Endothelial cell of umbilical vein (primary cell): ENCODE measurements around the gene GNPTAB.

Source experiments
- CTCF ChIP-seq, 2 donors: IDR thresholded peaks; 1 replicate in 1 of 2; 2 replicates in 1 of 2; pipeline ENCODE4 v1.5.1; 2011; ENCODE audit warnings: low read length in 2 of 2, mild to moderate bottlenecking in 2 of 2, moderate library complexity in 2 of 2, control low read depth in 1 of 2, inconsistent platforms in 1 of 2, low read depth in 1 of 2; ENCODE audit not compliant: insufficient read depth in 1 of 2; ENCODE audit errors: extremely low read depth in 1 of 2
- EZH2 ChIP-seq: IDR thresholded peaks from 2 replicates; pipeline ENCODE4 v1.6.1; 2012; ENCODE audit warnings: borderline replicate concordance, low read depth, mild to moderate bottlenecking, moderate library complexity, low read length, inconsistent platforms; ENCODE audit not compliant: severe bottlenecking
- FOS ChIP-seq: IDR thresholded peaks from 2 replicates; pipeline ENCODE4 v1.6.1; 2011; ENCODE audit warnings: mild to moderate bottlenecking, low read length, moderate library complexity, borderline replicate concordance; ENCODE audit not compliant: insufficient read depth
- GATA2 ChIP-seq: IDR thresholded peaks from 2 replicates; pipeline ENCODE4 v1.7.0; 2011; ENCODE audit warnings: low read depth, mild to moderate bottlenecking, moderate library complexity, mixed read lengths, low read length; ENCODE audit not compliant: insufficient read length, insufficient read depth
- JUN ChIP-seq: IDR thresholded peaks from 2 replicates; pipeline ENCODE4 v1.6.1; 2011; ENCODE audit warnings: borderline replicate concordance, low read depth; ENCODE audit not compliant: insufficient read length, insufficient read depth
- MYC ChIP-seq: IDR thresholded peaks from one replicate; pipeline ENCODE4 v1.6.1; 2011; ENCODE audit warnings: mild to moderate bottlenecking, low read depth, low read length
- POLR2A ChIP-seq: IDR thresholded peaks from 2 replicates; pipeline ENCODE4 v1.6.1; 2012; ENCODE audit warnings: low read depth, mild to moderate bottlenecking, control low read depth, low read length
- POLR2AphosphoS5 ChIP-seq: IDR thresholded peaks from 2 replicates; pipeline ENCODE4 v1.6.1; 2012; ENCODE audit warnings: low read depth, mild to moderate bottlenecking, control low read depth, low read length, moderate library complexity; ENCODE audit not compliant: insufficient read depth
- TF ChIP-seq, protein P1 (sequence below): IDR thresholded peaks from 2 replicates; pipeline ENCODE4 v1.6.1; 2011; ENCODE audit not compliant: insufficient read depth, insufficient read length

DNA sequence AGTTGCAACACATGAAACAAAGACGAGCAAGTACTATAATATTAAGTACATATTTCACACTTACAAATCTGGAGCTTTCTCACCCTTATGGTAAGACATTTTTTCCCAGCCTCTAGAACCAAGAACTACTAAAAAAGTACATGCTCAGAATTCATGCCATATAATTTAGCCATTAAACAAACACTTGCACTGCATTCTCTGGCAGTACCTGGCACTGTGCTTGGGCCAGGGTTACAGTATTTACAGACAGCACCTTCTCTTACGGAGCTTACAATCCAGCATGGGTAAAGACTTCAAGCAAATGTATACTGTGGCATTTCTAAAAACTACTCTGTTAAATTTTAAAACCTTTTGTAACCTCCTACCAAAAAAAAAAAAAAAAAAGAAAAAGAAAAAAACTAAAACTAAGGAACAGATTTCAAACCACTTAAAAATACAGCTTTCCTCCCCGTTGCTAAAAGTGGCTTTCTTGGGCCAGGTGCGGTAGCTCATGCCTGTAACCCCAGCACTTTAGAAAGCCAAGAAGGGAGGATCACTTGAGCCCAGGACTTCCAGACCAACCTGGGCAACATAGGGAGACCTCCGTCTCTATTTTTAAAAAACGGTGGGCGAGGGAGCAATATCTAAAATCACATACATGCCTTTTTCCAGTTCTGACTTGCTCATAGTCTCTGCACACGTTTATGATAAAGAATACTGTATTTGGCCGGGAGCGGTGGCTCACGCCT lies 956 bp downstream of the GNPTAB start:
- TF ChIP-seq CTCF (IDR thresholded peaks at IDR 0.05; ENCODE audit: extremely low read depth in 1 of 2, insufficient read depth in 1 of 2, low read depth in 1 of 2, low read length in 2 of 2), result no peak
- TF ChIP-seq POLR2A, result no peak
- no peak for TF ChIP-seq POLR2AphosphoS5
- TF ChIP-seq JUN, result no peak
- TF ChIP-seq EZH2, result no peak
- TF ChIP-seq MYC, result no peak
- TF ChIP-seq, protein P1, sequence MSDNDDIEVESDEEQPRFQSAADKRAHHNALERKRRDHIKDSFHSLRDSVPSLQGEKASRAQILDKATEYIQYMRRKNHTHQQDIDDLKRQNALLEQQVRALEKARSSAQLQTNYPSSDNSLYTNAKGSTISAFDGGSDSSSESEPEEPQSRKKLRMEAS, result no peak
- no peak for TF ChIP-seq FOS
- no peak for TF ChIP-seq GATA2
